SK-N-SH treated with all-trans-retinoic acid at 6 μM for 48 hours (cell line): ENCODE measurements around the gene MTA3.

Experiments used
- ARNTL ChIP-seq: fragments of 450-650 bp; formaldehyde crosslinking; IDR thresholded peaks from 2 replicates; pipeline ENCODE4 v1.5.0; 2020; ENCODE audit warnings: low read depth, mild to moderate bottlenecking, moderate library complexity, borderline replicate concordance
- CREB5 ChIP-seq: fragments of 250-450 bp; sonication (Bioruptor Pico); IDR thresholded peaks from 2 replicates; pipeline ENCODE4 v1.5.1; 2020; ENCODE audit warnings: low read depth, mild to moderate bottlenecking, moderate library complexity
- ZNF565 ChIP-seq: fragments of 450-650 bp; formaldehyde crosslinking; conservative IDR thresholded peaks from 2 replicates; pipeline ENCODE4 v1.5.0; 2020; ENCODE audit warnings: low read depth, mild to moderate bottlenecking, moderate library complexity
- TF ChIP-seq, protein P1 (sequence below): fragments of 250-450 bp; sonication (Bioruptor Pico); IDR thresholded peaks from 2 replicates; pipeline ENCODE4 v1.8.0; 2020; ENCODE audit warnings: mild to moderate bottlenecking, moderate library complexity, borderline replicate concordance

DNA sequence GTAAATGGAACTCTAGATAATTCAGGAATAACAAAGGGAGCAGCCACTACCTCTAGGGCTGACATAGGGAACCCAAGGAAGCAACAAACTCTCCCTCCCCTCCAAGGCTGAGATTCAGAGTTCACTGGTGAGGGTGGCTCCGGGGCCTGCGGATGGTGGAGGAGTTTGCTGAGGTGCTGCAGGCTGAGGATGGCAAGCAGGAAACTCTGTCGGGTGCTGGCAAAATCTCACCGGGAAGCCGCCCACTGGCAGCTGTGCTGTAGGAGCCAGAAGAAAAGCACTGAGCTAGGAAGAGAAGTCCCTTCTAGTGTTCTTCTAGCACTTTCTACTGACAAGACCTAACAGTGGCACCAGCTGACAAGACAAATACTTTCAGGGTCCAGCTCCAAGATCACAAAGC is 236.5 kb downstream of the MTA3 start:
- no peak for TF ChIP-seq ARNTL (CRISPR knock-in tag)
- TF ChIP-seq, protein P1, sequence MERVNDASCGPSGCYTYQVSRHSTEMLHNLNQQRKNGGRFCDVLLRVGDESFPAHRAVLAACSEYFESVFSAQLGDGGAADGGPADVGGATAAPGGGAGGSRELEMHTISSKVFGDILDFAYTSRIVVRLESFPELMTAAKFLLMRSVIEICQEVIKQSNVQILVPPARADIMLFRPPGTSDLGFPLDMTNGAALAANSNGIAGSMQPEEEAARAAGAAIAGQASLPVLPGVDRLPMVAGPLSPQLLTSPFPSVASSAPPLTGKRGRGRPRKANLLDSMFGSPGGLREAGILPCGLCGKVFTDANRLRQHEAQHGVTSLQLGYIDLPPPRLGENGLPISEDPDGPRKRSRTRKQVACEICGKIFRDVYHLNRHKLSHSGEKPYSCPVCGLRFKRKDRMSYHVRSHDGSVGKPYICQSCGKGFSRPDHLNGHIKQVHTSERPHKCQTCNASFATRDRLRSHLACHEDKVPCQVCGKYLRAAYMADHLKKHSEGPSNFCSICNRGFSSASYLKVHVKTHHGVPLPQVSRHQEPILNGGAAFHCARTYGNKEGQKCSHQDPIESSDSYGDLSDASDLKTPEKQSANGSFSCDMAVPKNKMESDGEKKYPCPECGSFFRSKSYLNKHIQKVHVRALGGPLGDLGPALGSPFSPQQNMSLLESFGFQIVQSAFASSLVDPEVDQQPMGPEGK (CRISPR knock-in tag) = no peak
- no peak for TF ChIP-seq CREB5 (CRISPR knock-in tag)
- TF ChIP-seq ZNF565 (CRISPR knock-in tag) = no peak
